ENCODE measurements around the gene ENOX1. TPM values are rescaled to one million over a fixed set of nuclear protein-coding genes. Genes with fewer than 3 reads are reported as not detected.

Gene ENOX1
- total RNA-seq, 1 experiment from 2014 or later, result 0.26 TPM

GRCh38 chr13:43510956-43511901, 275.5 kb downstream of the ENOX1 start (continued):
- TF ChIP-seq ZNF425 (CRISPR knock-in tag; conservative IDR thresholded peaks at IDR 0.05), result no peak

GRCh38 chr13:43495732-43496131, 291.0 kb downstream of the ENOX1 start:
- Mint-ChIP-seq H3K27ac (no peak overlapping the region), H3K36me3 (no peaks in the 10 kb centered on the region), H3K9me3 (peaks cover 6% of the 10 kb centered on the region), H3K4me3 (no peak overlapping the region), H3K27me3 (ENCODE audit: low read depth) (peaks cover 5% of the 10 kb centered on the region; the same call in 1 of the 2 replicates), H3K4me1 (no peaks in the 10 kb centered on the region)
- ATAC-seq (no peak), DNase-seq (ENCODE audit: low spot score) (no peak)
- ChIA-PET POLR2A (no interaction called here), CTCF (no interaction called here)
- no peak for TF ChIP-seq ELF4 (CRISPR knock-in tag; IDR thresholded peaks at IDR 0.05; ENCODE audit: low read depth)
- no peak for TF ChIP-seq ZNF396 (CRISPR knock-in tag; IDR thresholded peaks at IDR 0.05; ENCODE audit: borderline replicate concordance)
- no peak for TF ChIP-seq NFATC4 (CRISPR knock-in tag; IDR thresholded peaks at IDR 0.05)
- TF ChIP-seq USF2 (CRISPR knock-in tag; IDR thresholded peaks at IDR 0.05), result no peak
- TF ChIP-seq HMGXB4 (CRISPR knock-in tag; IDR thresholded peaks at IDR 0.05), result no peak
- TF ChIP-seq TP53 (CRISPR knock-in tag; IDR thresholded peaks at IDR 0.05), result no peak
- TF ChIP-seq GABPB1 (CRISPR knock-in tag; IDR thresholded peaks at IDR 0.05), result no peak

GRCh38 chr13:43494206-43494605, 292.6 kb downstream of the ENOX1 start:
- ChIA-PET POLR2A (no interaction called here), CTCF (no interaction called here)
- Mint-ChIP-seq H3K27me3 (ENCODE audit: low read depth) (peaks cover 5% of the 10 kb centered on the region; the same call in 1 of the 2 replicates), H3K4me3 (no peak overlapping the region), H3K9me3 (peaks cover 6% of the 10 kb centered on the region), H3K4me1 (no peaks in the 10 kb centered on the region), H3K27ac (no peak overlapping the region), H3K36me3 (no peaks in the 10 kb centered on the region)
- ATAC-seq, result no peak
- DNase-seq (ENCODE audit: low spot score), result no peak
- no peak for TF ChIP-seq NR1H2 (CRISPR knock-in tag; IDR thresholded peaks at IDR 0.05)
- no peak for TF ChIP-seq NFE2L1 (CRISPR knock-in tag; IDR thresholded peaks at IDR 0.05)
- no peak for TF ChIP-seq ESRRA (CRISPR knock-in tag; IDR thresholded peaks at IDR 0.05; ENCODE audit: borderline replicate concordance)
- TF ChIP-seq IRF2 (CRISPR knock-in tag; IDR thresholded peaks at IDR 0.05; ENCODE audit: borderline replicate concordance, low read depth), result no peak
- TF ChIP-seq ZNF219 (CRISPR knock-in tag; IDR thresholded peaks at IDR 0.05; ENCODE audit: borderline replicate concordance), result no peak
- no peak for TF ChIP-seq PREB (CRISPR knock-in tag; IDR thresholded peaks at IDR 0.05; ENCODE audit: borderline replicate concordance)
- no peak for TF ChIP-seq KAT7 (CRISPR knock-in tag; IDR thresholded peaks at IDR 0.05; ENCODE audit: borderline replicate concordance)
- no peak for TF ChIP-seq E2F4 (CRISPR knock-in tag; IDR thresholded peaks at IDR 0.05; ENCODE audit: borderline replicate concordance, low read depth)
- TF ChIP-seq CREB1 (CRISPR knock-in tag; IDR thresholded peaks at IDR 0.05), result no peak
- TF ChIP-seq USF2 (CRISPR knock-in tag; IDR thresholded peaks at IDR 0.05), result no peak
- TF ChIP-seq ZBTB43 (CRISPR knock-in tag; IDR thresholded peaks at IDR 0.05), result no peak
- no peak for TF ChIP-seq ATF1 (CRISPR knock-in tag; IDR thresholded peaks at IDR 0.05)
- TF ChIP-seq ATF6 (CRISPR knock-in tag; IDR thresholded peaks at IDR 0.05), result no peak
